Gastroesophageal sphincter (tissue), 4 donors: ENCODE data around the gene GTF2F2. TPM values are rescaled to one million over a fixed set of nuclear protein-coding genes. Genes with fewer than 3 reads are reported as not detected.

Experiments used
- ATAC-seq: fragments of 150-250 bp; one replicate; pipeline ENCODE4 v1.9.1; 2016; ENCODE audit warnings: mild to moderate bottlenecking, moderate library complexity
- H3K27ac ChIP-seq, 4 donors: fragments of 200-600 bp; sonication (generic) in 3 of 4; 1 replicate in 3 of 4; 2 replicates in 1 of 4; pipeline ENCODE4 v1.5.1; 2016 to 2019
- H3K27me3 ChIP-seq: fragments of 200-600 bp; sonication (generic); one replicate; pipeline ENCODE4 v1.5.1; 2019
- H3K36me3 ChIP-seq, 2 donors: fragments of 200-600 bp; sonication (generic); one replicate each; pipeline ENCODE4 v1.5.1; 2019; ENCODE audit warnings: control low read depth in 1 of 2
- H3K4me1 ChIP-seq, 3 donors: fragments of 200-600 bp; sonication (generic); 1 replicate in 2 of 3; 2 replicates in 1 of 3; pipeline ENCODE4 v1.5.1; 2016 to 2019; ENCODE audit warnings: control low read depth in 2 of 3
- H3K4me3 ChIP-seq, 2 donors: fragments of 200-600 bp; sonication (generic); one replicate each; pipeline ENCODE4 v1.5.1; 2019; ENCODE audit warnings: mild to moderate bottlenecking in 1 of 2, moderate library complexity in 1 of 2
- H3K9me3 ChIP-seq, 3 donors: fragments of 200-600 bp; sonication (generic); one replicate each; pipeline ENCODE4 v1.5.1; 2017 to 2019; ENCODE audit warnings: control low read depth in 2 of 3
- EP300 ChIP-seq: sonication (generic); formaldehyde crosslinking; IDR thresholded peaks from one replicate; pipeline ENCODE4 v1.6.1; 2017; ENCODE audit warnings: antibody characterized with exemption, mild to moderate bottlenecking
- POLR2A ChIP-seq, 2 donors: fragments of 450-650 bp; IDR thresholded peaks; one replicate each; pipeline ENCODE4 v1.6.1; 2017; ENCODE audit warnings: antibody characterized with exemption in 2 of 2, mild to moderate bottlenecking in 2 of 2, moderate library complexity in 1 of 2
- POLR2AphosphoS5 ChIP-seq: sonication (generic); formaldehyde crosslinking; IDR thresholded peaks from one replicate; pipeline ENCODE4 v1.6.1; 2017; ENCODE audit warnings: antibody characterized with exemption
- WGBS, 2 donors: methylation state at CpG; one replicate each; pipeline ENCODE4 v1.1.5; 2018; ENCODE audit warnings: low coverage in 1 of 2; 5-methylcytosine and 5-hydroxymethylcytosine counted together
- total RNA-seq, 4 donors: library from RNA; depleted of rRNA; stranded (reverse); fragments of >200 nt; gene quantifications; one replicate each; pipeline ENCODE4 v1.1.0, GENCODE V29; 2016
- TF ChIP-seq, protein P1 (sequence below), 4 experiments: fragments of 200-600 bp in 2 of 4; fragments of 450-650 bp in 2 of 4; sonication (generic) in 1 of 4; IDR thresholded peaks; one replicate each; pipeline ENCODE4 v1.5.1; 2017 to 2019; ENCODE audit warnings: antibody characterized with exemption in 4 of 4, mild to moderate bottlenecking in 2 of 4, moderate library complexity in 2 of 4

GTF2F2 gene
- total RNA-seq, 4 donors from 2014 or later: 15.3 to 19.6 (median 17.7) TPM

DNA sequence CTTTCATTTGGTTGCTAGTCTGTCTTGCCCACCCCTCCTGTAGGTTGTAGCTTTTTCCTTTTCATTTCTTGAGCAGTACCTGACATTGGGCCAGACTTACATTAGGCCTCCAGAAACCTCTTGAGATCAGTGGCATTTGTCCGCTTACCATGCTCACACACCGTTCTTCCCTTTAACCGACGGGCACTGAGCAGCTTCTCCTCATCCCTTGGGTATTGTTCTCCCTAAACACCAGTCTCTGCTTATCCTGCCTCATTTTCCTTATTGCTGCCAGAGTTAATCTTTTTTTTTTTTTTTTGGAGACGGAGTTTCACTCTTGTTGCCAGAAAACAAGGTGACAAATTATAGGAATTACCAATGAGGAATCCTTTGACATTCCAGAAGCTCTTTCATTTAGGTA lies 107.7 kb downstream of the GTF2F2 start:
- no peak overlapping the region for H3K27ac ChIP-seq
- H3K4me3 ChIP-seq: no peak overlapping the region
- no peaks in the 10 kb centered on the region for H3K9me3 ChIP-seq
- H3K27me3 ChIP-seq: no peaks in the 10 kb centered on the region
- TF ChIP-seq POLR2AphosphoS5 (no peak), POLR2A (IDR thresholded peaks at IDR 0.05) (no peak), EP300 (no peak)
- TF ChIP-seq, protein P1, sequence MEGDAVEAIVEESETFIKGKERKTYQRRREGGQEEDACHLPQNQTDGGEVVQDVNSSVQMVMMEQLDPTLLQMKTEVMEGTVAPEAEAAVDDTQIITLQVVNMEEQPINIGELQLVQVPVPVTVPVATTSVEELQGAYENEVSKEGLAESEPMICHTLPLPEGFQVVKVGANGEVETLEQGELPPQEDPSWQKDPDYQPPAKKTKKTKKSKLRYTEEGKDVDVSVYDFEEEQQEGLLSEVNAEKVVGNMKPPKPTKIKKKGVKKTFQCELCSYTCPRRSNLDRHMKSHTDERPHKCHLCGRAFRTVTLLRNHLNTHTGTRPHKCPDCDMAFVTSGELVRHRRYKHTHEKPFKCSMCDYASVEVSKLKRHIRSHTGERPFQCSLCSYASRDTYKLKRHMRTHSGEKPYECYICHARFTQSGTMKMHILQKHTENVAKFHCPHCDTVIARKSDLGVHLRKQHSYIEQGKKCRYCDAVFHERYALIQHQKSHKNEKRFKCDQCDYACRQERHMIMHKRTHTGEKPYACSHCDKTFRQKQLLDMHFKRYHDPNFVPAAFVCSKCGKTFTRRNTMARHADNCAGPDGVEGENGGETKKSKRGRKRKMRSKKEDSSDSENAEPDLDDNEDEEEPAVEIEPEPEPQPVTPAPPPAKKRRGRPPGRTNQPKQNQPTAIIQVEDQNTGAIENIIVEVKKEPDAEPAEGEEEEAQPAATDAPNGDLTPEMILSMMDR (IDR thresholded peaks at IDR 0.05): no peak
- no peaks in the 10 kb centered on the region for H3K36me3 ChIP-seq
- WGBS, 2 donors: 90 to 100% methylated on average over 4 to 5 of the region's 5 CpGs
- peaks cover 0 to 9% (median 2%) of the 10 kb centered on the region in 3 donors for H3K4me1 ChIP-seq
- no peak for ATAC-seq

DNA sequence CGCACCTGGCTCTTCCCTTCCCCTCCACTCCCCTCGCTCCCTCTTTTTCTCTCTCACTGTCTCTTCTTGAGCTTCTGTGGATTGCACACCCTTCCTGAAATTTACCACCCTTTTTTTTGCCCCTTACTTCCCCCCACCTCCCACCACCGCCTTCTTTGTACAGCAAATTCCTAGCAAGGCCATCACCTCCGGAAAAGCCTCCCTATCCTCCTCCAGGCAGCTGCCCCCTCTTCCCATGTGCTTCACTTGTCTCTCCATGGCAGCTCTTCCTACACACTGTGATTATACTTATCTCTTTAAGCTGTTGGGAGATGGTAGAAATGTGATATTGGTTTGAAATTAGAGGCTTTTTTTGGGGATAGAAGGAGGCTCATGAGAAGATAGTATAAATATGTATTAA lies 108.9 kb downstream of the GTF2F2 start:
- ATAC-seq: no peak
- WGBS, 2 donors: 100% methylated on average over 4 of the region's 4 CpGs

DNA sequence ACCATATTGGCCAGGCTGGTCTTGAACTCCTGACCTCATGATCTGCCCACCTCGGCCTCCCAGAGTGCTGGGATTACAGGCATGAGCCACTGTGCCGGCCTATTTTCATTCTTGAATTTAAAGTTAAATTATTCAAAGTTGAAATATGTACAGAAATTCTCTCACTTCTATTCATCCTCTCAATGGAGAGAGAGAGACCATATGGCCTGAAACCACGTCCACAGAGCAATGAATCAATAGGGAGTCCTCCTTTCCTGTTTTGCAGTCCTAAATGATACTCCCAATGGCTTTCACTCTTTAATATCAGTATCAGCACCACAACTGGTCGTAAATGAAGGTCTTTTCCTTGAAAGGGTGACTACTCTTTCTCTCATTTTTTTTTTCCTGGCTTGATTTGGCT lies 111.0 kb downstream of the GTF2F2 start:
- no peak for ATAC-seq
- Histone ChIP-seq H3K27me3 (no peaks in the 10 kb centered on the region), H3K4me1 (peaks cover 0 to 9% (median 2%) of the 10 kb centered on the region in 3 donors), H3K27ac (no peak overlapping the region), H3K4me3 (no peak overlapping the region), H3K36me3 (no peaks in the 10 kb centered on the region), H3K9me3 (no peaks in the 10 kb centered on the region)
- TF ChIP-seq POLR2A (IDR thresholded peaks at IDR 0.05): no peak
- TF ChIP-seq, protein P1 (IDR thresholded peaks at IDR 0.05): no peak
- no peak for TF ChIP-seq POLR2AphosphoS5
- no peak for TF ChIP-seq EP300
- 53 to 83% methylated on average over 3 to 4 of the region's 4 CpGs for WGBS, 2 donors

More for the DNA sequence above, 108.9 kb downstream of the GTF2F2 start:
- no peaks in the 10 kb centered on the region for H3K9me3 ChIP-seq
- H3K27me3 ChIP-seq: no peaks in the 10 kb centered on the region
- H3K36me3 ChIP-seq: no peaks in the 10 kb centered on the region
- TF ChIP-seq, protein P1 (IDR thresholded peaks at IDR 0.05): no peak
- no peak for TF ChIP-seq POLR2A (IDR thresholded peaks at IDR 0.05)
- TF ChIP-seq POLR2AphosphoS5: no peak
- no peak for TF ChIP-seq EP300
- H3K4me3 ChIP-seq: no peak overlapping the region
- H3K4me1 ChIP-seq: peaks cover 0 to 9% (median 2%) of the 10 kb centered on the region in 3 donors
- H3K27ac ChIP-seq: no peak overlapping the region

DNA sequence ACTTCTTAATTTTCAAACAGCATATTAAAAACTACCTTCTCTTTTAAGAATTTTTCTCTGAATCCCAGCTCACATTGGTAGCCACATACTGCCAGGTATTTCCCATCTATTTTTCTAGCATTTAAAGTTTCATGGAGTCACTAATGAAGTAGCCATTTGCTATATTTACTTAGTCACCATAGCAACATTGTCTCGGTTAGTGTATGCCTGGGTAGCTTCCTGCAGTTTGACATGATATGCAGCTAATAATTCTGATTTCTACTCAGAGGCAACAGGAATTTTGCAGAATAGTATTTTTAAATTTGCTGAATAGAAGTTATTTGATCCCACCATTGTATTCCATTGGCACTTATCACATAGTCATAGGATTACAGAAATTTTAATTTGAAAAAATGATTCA lies 111.4 kb downstream of the GTF2F2 start:
- H3K4me3 ChIP-seq: no peak overlapping the region
- peaks cover 0 to 9% (median 2%) of the 10 kb centered on the region in 3 donors for H3K4me1 ChIP-seq
- no peaks in the 10 kb centered on the region for H3K27me3 ChIP-seq
- WGBS, 2 donors: 0 to 9% methylated on average over 1 of the region's 1 CpG
- TF ChIP-seq, protein P1 (IDR thresholded peaks at IDR 0.05): no peak
- no peak for TF ChIP-seq POLR2AphosphoS5
- no peak for TF ChIP-seq EP300
- no peak for TF ChIP-seq POLR2A (IDR thresholded peaks at IDR 0.05)
- H3K36me3 ChIP-seq: no peaks in the 10 kb centered on the region
- no peak for ATAC-seq
- H3K27ac ChIP-seq: no peak overlapping the region
- H3K9me3 ChIP-seq: no peaks in the 10 kb centered on the region

DNA sequence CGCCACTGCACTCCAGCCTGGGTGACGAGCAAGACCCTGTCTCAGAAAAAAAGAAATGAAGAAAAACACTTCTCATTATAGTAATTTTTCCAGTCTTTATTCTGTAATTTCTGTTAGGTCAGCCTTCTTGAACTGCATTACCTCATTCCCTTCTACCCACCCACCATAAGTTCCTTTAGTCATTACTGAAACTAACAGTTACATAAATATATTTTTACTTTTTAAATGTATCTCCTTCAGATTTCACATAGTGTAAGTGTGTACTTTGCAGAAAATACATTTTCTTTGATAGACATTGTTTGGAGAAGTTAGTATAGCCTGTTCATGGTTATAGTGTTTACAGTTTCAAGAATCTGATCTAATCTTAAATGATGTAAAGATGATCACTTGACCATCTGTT lies 112.3 kb downstream of the GTF2F2 start:
- H3K27ac ChIP-seq: no peak overlapping the region
- 100% methylated on average over 2 of the region's 2 CpGs for WGBS, 2 donors
- TF ChIP-seq POLR2AphosphoS5 (no peak), EP300 (no peak), POLR2A (IDR thresholded peaks at IDR 0.05) (no peak)
- TF ChIP-seq, protein P1 (IDR thresholded peaks at IDR 0.05): no peak

More for the DNA sequence above, 112.3 kb downstream of the GTF2F2 start:
- Histone ChIP-seq H3K27me3 (no peaks in the 10 kb centered on the region), H3K4me1 (peaks cover 0 to 9% (median 2%) of the 10 kb centered on the region in 3 donors), H3K36me3 (no peaks in the 10 kb centered on the region), H3K4me3 (no peak overlapping the region), H3K9me3 (no peaks in the 10 kb centered on the region)
- no peak for ATAC-seq
